HCT116 (cell line): ENCODE measurements around the gene ADGRE3. TPM values are rescaled to one million over a fixed set of nuclear protein-coding genes. Genes with fewer than 3 reads are reported as not detected.
A peak's percentile ranks its signal among the peaks of the same experiment; 100 is the strongest.

Experiments used
- ATAC-seq: fragments of 200-7000 bp; cut with Tn5 transposase; 2 replicates; pipeline ENCODE4 v1.9.1; 2020; ENCODE audit warnings: mild to moderate bottlenecking, moderate library complexity
- BruUV-seq: library from RNA; stranded (reverse); fragments of 400-500 nt; replicated peaks from 2 replicates; lab custom pipeline; 2021; lab: Mats Ljungman, UMichigan
- CTCF ChIA-PET: fragments of 300-600 bp; sonication (Branson Sonifier 250); formaldehyde crosslinking; loops from one replicate; lab custom pipeline; 2021; ENCODE audit warnings: antibody characterized with exemption; lab: Charles Lee
- POLR2A ChIA-PET: fragments of 300-600, 350-600 bp; sonication (Branson Sonifier 250); formaldehyde crosslinking; loops from one replicate; lab custom pipeline; 2021; ENCODE audit warnings: antibody characterized with exemption; lab: Charles Lee
- RAD21 ChIA-PET, 2 experiments: fragments of 300-600 bp; sonication (Branson Sonifier 250); formaldehyde crosslinking; loops; one replicate each; lab custom pipeline; 2023; ENCODE audit warnings: low total read pairs in 2 of 2; ENCODE audit not compliant: uncharacterized antibody in 2 of 2, unreplicated experiment in 2 of 2, low non-redundant PET in 1 of 2; lab: Charles Lee
- DNase-seq: peaks from one replicate; pipeline ENCODE4 v3.0.0-alpha.2; 2010; ENCODE audit warnings: low read depth, low spot score
- H2AFZ ChIP-seq: fragments of 200-600 bp; shearing (Covaris generic), sonication (generic); 2 replicates; pipeline ENCODE4 v1.6.1; 2017; ENCODE audit warnings: low read depth, mixed run types, mixed read lengths, antibody characterized with exemption, low read length; ENCODE audit not compliant: poor library complexity, severe bottlenecking
- H3K27ac ChIP-seq: 2 replicates; pipeline ENCODE4 v1.5.1; 2012; ENCODE audit warnings: low read depth, low read length
- H3K27me3 ChIP-seq: fragments of 200-600 bp; sonication (generic); 2 replicates; pipeline ENCODE4 v1.6.1; 2016; ENCODE audit warnings: mixed run types, low read length, mixed read lengths; ENCODE audit not compliant: insufficient read depth
- H3K36me3 ChIP-seq, 2 experiments: fragments of 200-500 bp in 1 of 2; fragments of 200-600 bp in 1 of 2; sonication (Bioruptor generic) in 1 of 2; sonication (generic) in 1 of 2; 2 replicates each; pipeline versions ENCODE4 v1.5.1 to v1.6.1; 2014 to 2016; ENCODE audit warnings: low read length in 2 of 2, inconsistent platforms in 1 of 2, mixed read lengths in 1 of 2, mixed run types in 1 of 2; ENCODE audit not compliant: insufficient read depth in 2 of 2, control insufficient read depth in 1 of 2
- H3K4me1 ChIP-seq, 2 experiments: fragments of 200-600 bp in 1 of 2; sonication (generic) in 1 of 2; 2 replicates each; pipeline versions ENCODE4 v1.5.1 to v1.6.1; 2012 to 2017; ENCODE audit warnings: low read length in 2 of 2, inconsistent platforms in 1 of 2, mild to moderate bottlenecking in 1 of 2, mixed read lengths in 1 of 2, mixed run types in 1 of 2, moderate library complexity in 1 of 2; ENCODE audit not compliant: insufficient read depth in 2 of 2, control insufficient read depth in 1 of 2
- H3K4me2 ChIP-seq: fragments of 200-600 bp; sonication (generic); 2 replicates; pipeline ENCODE4 v1.6.1; 2017; ENCODE audit warnings: mixed run types, low read length, mixed read lengths
- H3K4me3 ChIP-seq, 2 experiments: fragments of 200-600 bp in 1 of 2; sonication (generic) in 1 of 2; replicated peaks in 1 of 2; 2 replicates each; pipeline ENCODE4 v1.5.1; 2011 to 2016; ENCODE audit warnings: low read length in 2 of 2, control low read depth in 1 of 2, low read depth in 1 of 2, mild to moderate bottlenecking in 1 of 2, mixed read lengths in 1 of 2, mixed run types in 1 of 2
- H3K79me2 ChIP-seq: fragments of 200-600 bp; sonication (generic); 2 replicates; pipeline ENCODE4 v1.6.1; 2017; ENCODE audit warnings: mild to moderate bottlenecking, mixed run types, low read length, moderate library complexity, mixed read lengths; ENCODE audit not compliant: insufficient read depth
- H3K9ac ChIP-seq: fragments of 200-600 bp; sonication (generic); 2 replicates; pipeline ENCODE4 v1.6.1; 2016; ENCODE audit warnings: low read length, mixed read lengths
- H3K9me2 ChIP-seq: fragments of 200-600 bp; sonication (generic), shearing (Covaris generic); 2 replicates; pipeline ENCODE4 v1.6.1; 2017; ENCODE audit warnings: mixed run types, mild to moderate bottlenecking, moderate library complexity; ENCODE audit not compliant: insufficient read depth
- H3K9me3 ChIP-seq, 2 experiments: fragments of 200-500 bp in 1 of 2; fragments of 200-600 bp in 1 of 2; sonication (Bioruptor generic) in 1 of 2; sonication (generic) in 1 of 2; 2 replicates each; pipeline ENCODE4 v1.6.1; 2014 to 2017; ENCODE audit warnings: low read length in 2 of 2, mixed read lengths in 2 of 2, inconsistent platforms in 1 of 2, low read depth in 1 of 2, mild to moderate bottlenecking in 1 of 2, mixed run types in 1 of 2, moderate library complexity in 1 of 2; ENCODE audit not compliant: control insufficient read depth in 1 of 2, insufficient read depth in 1 of 2
- H4K20me1 ChIP-seq: fragments of 200-600 bp; sonication (generic), shearing (Covaris generic); 2 replicates; pipeline ENCODE4 v1.6.1; 2017; ENCODE audit warnings: mixed run types, mild to moderate bottlenecking, moderate library complexity; ENCODE audit not compliant: insufficient read depth
- CBX3 ChIP-seq: IDR thresholded peaks from 2 replicates; pipeline ENCODE4 v1.6.1; 2012; ENCODE audit warnings: low read depth
- CEBPB ChIP-seq: IDR thresholded peaks from 2 replicates; pipeline ENCODE4 v1.6.1; 2012; ENCODE audit warnings: low read depth
- EZH2phosphoT487 ChIP-seq: fragments of 200-600 bp; IDR thresholded peaks from 2 replicates; pipeline ENCODE4 v1.6.1; 2018; ENCODE audit warnings: antibody characterized with exemption, borderline replicate concordance
- FOSL1 ChIP-seq: IDR thresholded peaks from 2 replicates; pipeline ENCODE4 v1.6.1; 2012; ENCODE audit warnings: low read depth
- MAX ChIP-seq: IDR thresholded peaks from 2 replicates; pipeline ENCODE4 v1.6.1; 2012
- POLR2AphosphoS5 ChIP-seq: IDR thresholded peaks from 2 replicates; pipeline ENCODE4 v1.6.1; 2011; ENCODE audit warnings: mild to moderate bottlenecking, low read depth, low read length, moderate library complexity
- RAD21 ChIP-seq: IDR thresholded peaks from 2 replicates; pipeline ENCODE4 v1.6.1; 2012; ENCODE audit warnings: low read depth, mild to moderate bottlenecking
- TCF7L2 ChIP-seq: IDR thresholded peaks from 2 replicates; pipeline ENCODE4 v1.7.0; 2011; ENCODE audit warnings: borderline replicate concordance, inconsistent platforms; ENCODE audit not compliant: insufficient read depth, insufficient read length; ENCODE audit errors: extremely low read depth
- YY1 ChIP-seq: IDR thresholded peaks from 2 replicates; pipeline ENCODE4 v1.6.1; 2011; ENCODE audit warnings: low read length, low read depth, moderate library complexity, mild to moderate bottlenecking; ENCODE audit not compliant: insufficient replicate concordance; ENCODE audit errors: extremely low read depth
- ZBTB33 ChIP-seq: IDR thresholded peaks from 2 replicates; pipeline ENCODE4 v1.6.1; 2011; ENCODE audit warnings: mild to moderate bottlenecking, low read length, moderate library complexity; ENCODE audit not compliant: insufficient replicate concordance; ENCODE audit errors: extremely low read depth
- ZFX ChIP-seq: fragments of 450-650 bp; IDR thresholded peaks from 2 replicates; pipeline ENCODE4 v1.6.1; 2017
- ZNF274 ChIP-seq: fragments of 200-500 bp; sonication (Bioruptor generic); IDR thresholded peaks from 2 replicates; pipeline ENCODE4 v1.6.1; 2014; ENCODE audit warnings: mild to moderate bottlenecking, low read depth, low read length, inconsistent platforms
- intact Hi-C: fragments of 100-400 bp; cut with micrococcal nuclease; formaldehyde crosslinking; loops from 2 replicates; pipeline ENCODE4 v1.10.0; 2022
- total RNA-seq: library from RNA; stranded (reverse); gene quantifications from one replicate; pipeline ENCODE4 v1.2.1, GENCODE V29; 2021; ENCODE audit not compliant: unreplicated experiment
- TF ChIP-seq, protein P1 (sequence below): IDR thresholded peaks from 2 replicates; pipeline ENCODE4 v1.6.1; 2012; ENCODE audit warnings: low read depth

ADGRE3 gene
- total RNA-seq, 1 experiment from 2014 or later: not detected

- DNase-seq (no peak), ATAC-seq (peak; percentile 75)
- no peak for TF ChIP-seq ZFX
- ChIA-PET CTCF (no interaction called here), RAD21 (no interaction called here), POLR2A (interaction anchor here (0.6 kb wide), 1 partner anchor 163 kb away, joined by 3 read pairs; no protein-coding TSS in a partner anchor)
- Histone ChIP-seq H4K20me1 (no peaks in the 10 kb centered on the region), H3K36me3 (no peaks in the 10 kb centered on the region), H3K9me2 (no peaks in the 10 kb centered on the region), H3K27ac (no peak overlapping the region), H3K9me3 (no peaks in the 10 kb centered on the region), H2AFZ (no peak overlapping the region), H3K9ac (no peak overlapping the region), H3K79me2 (no peaks in the 10 kb centered on the region), H3K4me3 (no peak overlapping the region), H3K4me2 (0 out of 2 replicates have a peak overlapping the region, but pooled peaks have one; percentile 17), H3K4me1 (peaks cover 3 to 18% of the 10 kb centered on the region in 2 experiments; a peak in 3 of 4 replicates), H3K27me3 (no peaks in the 10 kb centered on the region)
- intact Hi-C loops: no loop called here
- no TSS peak for BruUV-seq
Measured at GRCh38 chr19:14577885-14578427, 96.7 kb downstream of the ADGRE3 start.

DNA sequence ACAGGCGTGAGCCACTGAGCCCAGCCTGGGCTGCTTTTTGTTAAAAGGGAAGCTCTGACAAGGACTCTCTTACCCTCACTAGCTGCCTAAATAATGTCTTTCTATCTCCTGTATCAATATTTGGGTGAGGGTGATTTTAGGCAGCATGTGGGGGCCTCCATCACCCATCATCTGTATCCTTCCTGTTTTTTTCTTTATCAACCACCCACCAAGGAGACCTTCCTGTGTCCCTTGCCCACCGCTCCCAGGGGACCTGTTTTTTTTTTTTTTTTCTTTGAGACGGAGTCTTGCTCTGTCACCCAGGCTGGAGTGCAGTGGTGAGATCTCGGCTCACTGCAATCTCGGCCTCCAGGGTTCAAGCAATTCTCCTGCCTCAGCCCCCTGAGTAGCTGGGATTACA lies 97.4 kb downstream of the ADGRE3 start:
- no peaks in the 10 kb centered on the region for H3K9me2 ChIP-seq
- no peaks in the 10 kb centered on the region for H3K79me2 ChIP-seq
- H3K9me3 ChIP-seq: no peaks in the 10 kb centered on the region
- H3K4me3 ChIP-seq: no peak overlapping the region
- H3K4me2 ChIP-seq: no peak overlapping the region
- DNase-seq: no peak
- no peak overlapping the region for H2AFZ ChIP-seq
- H3K4me1 ChIP-seq: peaks cover 3 to 20% of the 10 kb centered on the region in 2 experiments; a peak in 3 of 4 replicates
- RAD21 ChIA-PET: no interaction called here
- H3K27me3 ChIP-seq: no peaks in the 10 kb centered on the region
- no peak for TF ChIP-seq POLR2AphosphoS5
- no peak for TF ChIP-seq ZBTB33
- TF ChIP-seq, protein P1, sequence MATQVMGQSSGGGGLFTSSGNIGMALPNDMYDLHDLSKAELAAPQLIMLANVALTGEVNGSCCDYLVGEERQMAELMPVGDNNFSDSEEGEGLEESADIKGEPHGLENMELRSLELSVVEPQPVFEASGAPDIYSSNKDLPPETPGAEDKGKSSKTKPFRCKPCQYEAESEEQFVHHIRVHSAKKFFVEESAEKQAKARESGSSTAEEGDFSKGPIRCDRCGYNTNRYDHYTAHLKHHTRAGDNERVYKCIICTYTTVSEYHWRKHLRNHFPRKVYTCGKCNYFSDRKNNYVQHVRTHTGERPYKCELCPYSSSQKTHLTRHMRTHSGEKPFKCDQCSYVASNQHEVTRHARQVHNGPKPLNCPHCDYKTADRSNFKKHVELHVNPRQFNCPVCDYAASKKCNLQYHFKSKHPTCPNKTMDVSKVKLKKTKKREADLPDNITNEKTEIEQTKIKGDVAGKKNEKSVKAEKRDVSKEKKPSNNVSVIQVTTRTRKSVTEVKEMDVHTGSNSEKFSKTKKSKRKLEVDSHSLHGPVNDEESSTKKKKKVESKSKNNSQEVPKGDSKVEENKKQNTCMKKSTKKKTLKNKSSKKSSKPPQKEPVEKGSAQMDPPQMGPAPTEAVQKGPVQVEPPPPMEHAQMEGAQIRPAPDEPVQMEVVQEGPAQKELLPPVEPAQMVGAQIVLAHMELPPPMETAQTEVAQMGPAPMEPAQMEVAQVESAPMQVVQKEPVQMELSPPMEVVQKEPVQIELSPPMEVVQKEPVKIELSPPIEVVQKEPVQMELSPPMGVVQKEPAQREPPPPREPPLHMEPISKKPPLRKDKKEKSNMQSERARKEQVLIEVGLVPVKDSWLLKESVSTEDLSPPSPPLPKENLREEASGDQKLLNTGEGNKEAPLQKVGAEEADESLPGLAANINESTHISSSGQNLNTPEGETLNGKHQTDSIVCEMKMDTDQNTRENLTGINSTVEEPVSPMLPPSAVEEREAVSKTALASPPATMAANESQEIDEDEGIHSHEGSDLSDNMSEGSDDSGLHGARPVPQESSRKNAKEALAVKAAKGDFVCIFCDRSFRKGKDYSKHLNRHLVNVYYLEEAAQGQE: no peak
- TF ChIP-seq MAX: no peak
- TF ChIP-seq RAD21: no peak
- TF ChIP-seq YY1: no peak
- TF ChIP-seq TCF7L2: no peak
- TF ChIP-seq CBX3: no peak
- TF ChIP-seq ZNF274: no peak
- TF ChIP-seq CEBPB: no peak
- TF ChIP-seq FOSL1: no peak
- TF ChIP-seq EZH2phosphoT487: no peak
- TF ChIP-seq, all 23 proteins: peak for 0
- ATAC-seq: no peak
- no TSS peak for BruUV-seq
- ChIA-PET POLR2A (no interaction called here), CTCF (interaction anchor here (1.3 kb wide), 1 partner anchor 109 kb away, joined by 6 read pairs; no protein-coding TSS in a partner anchor)
- Histone ChIP-seq H3K27ac (no peak overlapping the region), H4K20me1 (no peaks in the 10 kb centered on the region), H3K36me3 (no peaks in the 10 kb centered on the region), H3K9ac (no peak overlapping the region)
- intact Hi-C loops: no loop called here
